WTC11 (cell line): Measurements from ENCODE around the gene ATP6V0B. TPM values are rescaled to one million over a fixed set of nuclear protein-coding genes. Genes with fewer than 3 reads are reported as not detected.
A peak's percentile ranks its signal among the peaks of the same experiment; 100 is the strongest.

Source experiments
- ATAC-seq: fragments of 200-7000 bp; cut with Tn5 transposase; 2 replicates; pipeline ENCODE4 v1.10.0; 2021; ENCODE audit warnings: mild to moderate bottlenecking, moderate library complexity
- CTCF ChIA-PET: fragments of 300-600 bp; sonication (Branson Sonifier 250); formaldehyde crosslinking; loops from one replicate; lab custom pipeline; 2021; ENCODE audit warnings: antibody characterized with exemption; lab: Charles Lee
- POLR2A ChIA-PET: fragments of 350-600 bp; sonication (Branson Sonifier 250); formaldehyde crosslinking; loops from one replicate; lab custom pipeline; 2021; ENCODE audit warnings: antibody characterized with exemption; lab: Charles Lee
- DNase-seq: peaks from one replicate; pipeline ENCODE4 v3.0.0; 2021; ENCODE audit warnings: low spot score
- H3K27ac Mint-ChIP-seq: 2 replicates; pipeline ENCODE4 v1.8.0; 2021; ENCODE audit warnings: mixed read lengths
- H3K27me3 Mint-ChIP-seq: 2 replicates; pipeline ENCODE4 v1.8.0; 2021; ENCODE audit warnings: low read depth, mild to moderate bottlenecking, moderate library complexity, mixed read lengths
- H3K36me3 Mint-ChIP-seq: 2 replicates; pipeline ENCODE4 v1.8.0; 2021; ENCODE audit warnings: mixed read lengths
- H3K4me1 Mint-ChIP-seq: 2 replicates; pipeline ENCODE4 v1.8.0; 2022; ENCODE audit warnings: mixed read lengths
- H3K4me3 Mint-ChIP-seq: 2 replicates; pipeline ENCODE4 v1.8.0; 2021; ENCODE audit warnings: mild to moderate bottlenecking, moderate library complexity, mixed read lengths
- H3K9me3 Mint-ChIP-seq: 2 replicates; pipeline ENCODE4 v1.8.0; 2021; ENCODE audit warnings: mixed read lengths
- CREM ChIP-seq: sonication (generic); formaldehyde crosslinking; IDR thresholded peaks from 2 replicates; pipeline ENCODE4 v1.8.1; 2022; ENCODE audit warnings: mild to moderate bottlenecking, missing genetic modification reagents, moderate library complexity
- NR2C2 ChIP-seq: sonication (generic); formaldehyde crosslinking; IDR thresholded peaks from 2 replicates; pipeline ENCODE4 v1.8.0; 2022; ENCODE audit warnings: mild to moderate bottlenecking, missing genetic modification reagents
- NR3C1 ChIP-seq: sonication (generic); formaldehyde crosslinking; conservative IDR thresholded peaks from 2 replicates; pipeline ENCODE4 v1.8.1; 2023; ENCODE audit warnings: low read depth, mild to moderate bottlenecking, missing genetic modification reagents
- RELA ChIP-seq: sonication (generic); formaldehyde crosslinking; IDR thresholded peaks from 2 replicates; pipeline ENCODE4 v1.8.1; 2022; ENCODE audit warnings: missing genetic modification reagents, mild to moderate bottlenecking, borderline replicate concordance
- SOX15 ChIP-seq: fragments of 250-450 bp; sonication (Bioruptor Pico); IDR thresholded peaks from 2 replicates; pipeline ENCODE4 v1.9.0; 2021; ENCODE audit warnings: mild to moderate bottlenecking
- SP1 ChIP-seq: sonication (generic); formaldehyde crosslinking; conservative IDR thresholded peaks from 2 replicates; pipeline ENCODE4 v1.8.1; 2022; ENCODE audit warnings: missing genetic modification reagents
- TEAD4 ChIP-seq: sonication (generic); formaldehyde crosslinking; IDR thresholded peaks from 2 replicates; pipeline ENCODE4 v1.8.0; 2022; ENCODE audit warnings: mild to moderate bottlenecking, missing genetic modification reagents
- ZNF416 ChIP-seq: fragments of 250-450 bp; sonication (Bioruptor Pico); IDR thresholded peaks from 2 replicates; pipeline ENCODE4 v1.9.0; 2021; ENCODE audit warnings: mild to moderate bottlenecking, inconsistent platforms
- ZNF423 ChIP-seq: fragments of 250-450 bp; sonication (Bioruptor Pico); IDR thresholded peaks from 2 replicates; pipeline ENCODE4 v2.1.2; 2022; ENCODE audit warnings: mild to moderate bottlenecking, moderate library complexity
- total RNA-seq: library from RNA; stranded (reverse); gene quantifications from 3 replicates; pipeline ENCODE4 v1.2.3, GENCODE V29; 2021
- TF ChIP-seq, protein P1 (sequence below): fragments of 250-450 bp; sonication (Bioruptor Pico); IDR thresholded peaks from 2 replicates; pipeline ENCODE4 v1.9.0; 2021; ENCODE audit warnings: mild to moderate bottlenecking
- TF ChIP-seq, protein P2 (sequence below): sonication (generic); formaldehyde crosslinking; IDR thresholded peaks from 2 replicates; pipeline ENCODE4 v1.8.0; 2023; ENCODE audit warnings: mild to moderate bottlenecking, missing genetic modification reagents
- TF ChIP-seq, protein P3 (sequence below): fragments of 250-450 bp; sonication (Bioruptor Pico); IDR thresholded peaks from 2 replicates; pipeline ENCODE4 v2.1.2; 2022; ENCODE audit warnings: mild to moderate bottlenecking, moderate library complexity
- TF ChIP-seq, protein P4 (sequence below): sonication (generic); formaldehyde crosslinking; IDR thresholded peaks from 2 replicates; pipeline ENCODE4 v1.8.1; 2022; ENCODE audit warnings: mild to moderate bottlenecking, missing genetic modification reagents, moderate library complexity, borderline replicate concordance
- TF ChIP-seq, protein P5 (sequence below): fragments of 200-600 bp; IDR thresholded peaks from 2 replicates; pipeline ENCODE4 v1.8.0; 2022; ENCODE audit warnings: antibody characterized with exemption
- TF ChIP-seq, protein P6 (sequence below): sonication (generic); formaldehyde crosslinking; IDR thresholded peaks from 2 replicates; pipeline ENCODE4 v1.8.1; 2023; ENCODE audit warnings: mild to moderate bottlenecking, missing genetic modification reagents, moderate library complexity
- TF ChIP-seq, protein P7 (sequence below): sonication (generic); formaldehyde crosslinking; IDR thresholded peaks from 2 replicates; pipeline ENCODE4 v1.8.1; 2023; ENCODE audit warnings: mild to moderate bottlenecking, moderate library complexity, missing genetic modification reagents
- TF ChIP-seq, protein P8 (sequence below): sonication (generic); formaldehyde crosslinking; IDR thresholded peaks from 2 replicates; pipeline ENCODE4 v1.8.1; 2023; ENCODE audit warnings: mild to moderate bottlenecking, missing genetic modification reagents
- TF ChIP-seq, protein P9 (sequence below): sonication (generic); formaldehyde crosslinking; IDR thresholded peaks from 2 replicates; pipeline ENCODE4 v1.8.1; 2022; ENCODE audit warnings: mild to moderate bottlenecking, moderate library complexity, missing genetic modification reagents

Gene ATP6V0B
- total RNA-seq, 1 experiment from 2014 or later, result 110 TPM

DNA sequence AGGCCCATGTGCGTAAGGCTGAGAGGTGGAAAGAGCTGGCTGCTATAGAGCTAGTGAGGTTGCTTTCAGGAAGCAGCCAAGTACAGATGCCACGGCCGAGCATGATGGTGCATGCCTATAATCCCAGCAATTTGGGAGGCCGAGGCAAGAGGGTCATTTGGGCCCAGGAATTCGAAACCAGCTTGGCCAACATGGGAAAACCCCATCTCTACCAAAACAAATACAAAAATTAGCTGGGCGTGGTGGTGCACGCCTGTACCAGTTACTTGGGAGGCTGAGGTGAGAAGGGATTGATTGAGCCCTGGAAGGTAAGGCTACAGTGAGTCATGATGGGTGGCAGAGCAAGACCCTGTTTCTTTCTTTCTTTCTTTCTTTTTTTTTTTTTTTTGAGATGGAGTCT lies 19.3 kb downstream of the ATP6V0B start:
- DNase-seq, result no peak
- H3K27me3 Mint-ChIP-seq, result peaks cover 14% of the 10 kb centered on the region
- peaks cover 25% of the 10 kb centered on the region for H3K4me1 Mint-ChIP-seq
- H3K9me3 Mint-ChIP-seq, result no peaks in the 10 kb centered on the region
- H3K4me3 Mint-ChIP-seq, result no peak overlapping the region
- no peaks in the 10 kb centered on the region for H3K36me3 Mint-ChIP-seq
- TF ChIP-seq, protein P1, sequence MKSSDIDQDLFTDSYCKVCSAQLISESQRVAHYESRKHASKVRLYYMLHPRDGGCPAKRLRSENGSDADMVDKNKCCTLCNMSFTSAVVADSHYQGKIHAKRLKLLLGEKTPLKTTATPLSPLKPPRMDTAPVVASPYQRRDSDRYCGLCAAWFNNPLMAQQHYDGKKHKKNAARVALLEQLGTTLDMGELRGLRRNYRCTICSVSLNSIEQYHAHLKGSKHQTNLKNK (CRISPR knock-in tag), result no peak
- TF ChIP-seq SOX15 (CRISPR knock-in tag) (no peak), NR2C2 (no peak), ZNF416 (CRISPR knock-in tag) (no peak), RELA (no peak), SP1 (no peak), CREM (CRISPR knock-in tag) (no peak)
- TF ChIP-seq, protein P2, sequence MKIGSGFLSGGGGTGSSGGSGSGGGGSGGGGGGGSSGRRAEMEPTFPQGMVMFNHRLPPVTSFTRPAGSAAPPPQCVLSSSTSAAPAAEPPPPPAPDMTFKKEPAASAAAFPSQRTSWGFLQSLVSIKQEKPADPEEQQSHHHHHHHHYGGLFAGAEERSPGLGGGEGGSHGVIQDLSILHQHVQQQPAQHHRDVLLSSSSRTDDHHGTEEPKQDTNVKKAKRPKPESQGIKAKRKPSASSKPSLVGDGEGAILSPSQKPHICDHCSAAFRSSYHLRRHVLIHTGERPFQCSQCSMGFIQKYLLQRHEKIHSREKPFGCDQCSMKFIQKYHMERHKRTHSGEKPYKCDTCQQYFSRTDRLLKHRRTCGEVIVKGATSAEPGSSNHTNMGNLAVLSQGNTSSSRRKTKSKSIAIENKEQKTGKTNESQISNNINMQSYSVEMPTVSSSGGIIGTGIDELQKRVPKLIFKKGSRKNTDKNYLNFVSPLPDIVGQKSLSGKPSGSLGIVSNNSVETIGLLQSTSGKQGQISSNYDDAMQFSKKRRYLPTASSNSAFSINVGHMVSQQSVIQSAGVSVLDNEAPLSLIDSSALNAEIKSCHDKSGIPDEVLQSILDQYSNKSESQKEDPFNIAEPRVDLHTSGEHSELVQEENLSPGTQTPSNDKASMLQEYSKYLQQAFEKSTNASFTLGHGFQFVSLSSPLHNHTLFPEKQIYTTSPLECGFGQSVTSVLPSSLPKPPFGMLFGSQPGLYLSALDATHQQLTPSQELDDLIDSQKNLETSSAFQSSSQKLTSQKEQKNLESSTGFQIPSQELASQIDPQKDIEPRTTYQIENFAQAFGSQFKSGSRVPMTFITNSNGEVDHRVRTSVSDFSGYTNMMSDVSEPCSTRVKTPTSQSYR (CRISPR knock-in tag), result no peak
- TF ChIP-seq, protein P3, sequence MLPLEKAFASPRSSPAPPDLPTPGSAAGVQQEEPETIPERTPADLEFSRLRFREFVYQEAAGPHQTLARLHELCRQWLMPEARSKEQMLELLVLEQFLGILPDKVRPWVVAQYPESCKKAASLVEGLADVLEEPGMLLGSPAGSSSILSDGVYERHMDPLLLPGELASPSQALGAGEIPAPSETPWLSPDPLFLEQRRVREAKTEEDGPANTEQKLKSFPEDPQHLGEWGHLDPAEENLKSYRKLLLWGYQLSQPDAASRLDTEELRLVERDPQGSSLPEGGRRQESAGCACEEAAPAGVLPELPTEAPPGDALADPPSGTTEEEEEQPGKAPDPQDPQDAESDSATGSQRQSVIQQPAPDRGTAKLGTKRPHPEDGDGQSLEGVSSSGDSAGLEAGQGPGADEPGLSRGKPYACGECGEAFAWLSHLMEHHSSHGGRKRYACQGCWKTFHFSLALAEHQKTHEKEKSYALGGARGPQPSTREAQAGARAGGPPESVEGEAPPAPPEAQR (CRISPR knock-in tag), result no peak
- TF ChIP-seq, protein P4, sequence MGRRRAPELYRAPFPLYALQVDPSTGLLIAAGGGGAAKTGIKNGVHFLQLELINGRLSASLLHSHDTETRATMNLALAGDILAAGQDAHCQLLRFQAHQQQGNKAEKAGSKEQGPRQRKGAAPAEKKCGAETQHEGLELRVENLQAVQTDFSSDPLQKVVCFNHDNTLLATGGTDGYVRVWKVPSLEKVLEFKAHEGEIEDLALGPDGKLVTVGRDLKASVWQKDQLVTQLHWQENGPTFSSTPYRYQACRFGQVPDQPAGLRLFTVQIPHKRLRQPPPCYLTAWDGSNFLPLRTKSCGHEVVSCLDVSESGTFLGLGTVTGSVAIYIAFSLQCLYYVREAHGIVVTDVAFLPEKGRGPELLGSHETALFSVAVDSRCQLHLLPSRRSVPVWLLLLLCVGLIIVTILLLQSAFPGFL (CRISPR knock-in tag), result no peak
- TF ChIP-seq, protein P5, sequence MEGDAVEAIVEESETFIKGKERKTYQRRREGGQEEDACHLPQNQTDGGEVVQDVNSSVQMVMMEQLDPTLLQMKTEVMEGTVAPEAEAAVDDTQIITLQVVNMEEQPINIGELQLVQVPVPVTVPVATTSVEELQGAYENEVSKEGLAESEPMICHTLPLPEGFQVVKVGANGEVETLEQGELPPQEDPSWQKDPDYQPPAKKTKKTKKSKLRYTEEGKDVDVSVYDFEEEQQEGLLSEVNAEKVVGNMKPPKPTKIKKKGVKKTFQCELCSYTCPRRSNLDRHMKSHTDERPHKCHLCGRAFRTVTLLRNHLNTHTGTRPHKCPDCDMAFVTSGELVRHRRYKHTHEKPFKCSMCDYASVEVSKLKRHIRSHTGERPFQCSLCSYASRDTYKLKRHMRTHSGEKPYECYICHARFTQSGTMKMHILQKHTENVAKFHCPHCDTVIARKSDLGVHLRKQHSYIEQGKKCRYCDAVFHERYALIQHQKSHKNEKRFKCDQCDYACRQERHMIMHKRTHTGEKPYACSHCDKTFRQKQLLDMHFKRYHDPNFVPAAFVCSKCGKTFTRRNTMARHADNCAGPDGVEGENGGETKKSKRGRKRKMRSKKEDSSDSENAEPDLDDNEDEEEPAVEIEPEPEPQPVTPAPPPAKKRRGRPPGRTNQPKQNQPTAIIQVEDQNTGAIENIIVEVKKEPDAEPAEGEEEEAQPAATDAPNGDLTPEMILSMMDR, result no peak
- TF ChIP-seq, protein P6, sequence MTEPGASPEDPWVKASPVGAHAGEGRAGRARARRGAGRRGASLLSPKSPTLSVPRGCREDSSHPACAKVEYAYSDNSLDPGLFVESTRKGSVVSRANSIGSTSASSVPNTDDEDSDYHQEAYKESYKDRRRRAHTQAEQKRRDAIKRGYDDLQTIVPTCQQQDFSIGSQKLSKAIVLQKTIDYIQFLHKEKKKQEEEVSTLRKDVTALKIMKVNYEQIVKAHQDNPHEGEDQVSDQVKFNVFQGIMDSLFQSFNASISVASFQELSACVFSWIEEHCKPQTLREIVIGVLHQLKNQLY (CRISPR knock-in tag), result no peak
- ChIA-PET POLR2A (interaction anchor here (0.6 to 3.0 kb wide), 2 partner anchors 20 to 42 kb away, joined by 4 to 13 read pairs; partner anchors contain the start of gene ATP6V0B), CTCF (interaction anchor here (1.0 to 9.8 kb wide), 8 partner anchors 11 to 228 kb away, joined by 3 to 87 read pairs (median 10); no protein-coding TSS in a partner anchor)
- no peak overlapping the region for H3K27ac Mint-ChIP-seq
- no peak for ATAC-seq

DNA sequence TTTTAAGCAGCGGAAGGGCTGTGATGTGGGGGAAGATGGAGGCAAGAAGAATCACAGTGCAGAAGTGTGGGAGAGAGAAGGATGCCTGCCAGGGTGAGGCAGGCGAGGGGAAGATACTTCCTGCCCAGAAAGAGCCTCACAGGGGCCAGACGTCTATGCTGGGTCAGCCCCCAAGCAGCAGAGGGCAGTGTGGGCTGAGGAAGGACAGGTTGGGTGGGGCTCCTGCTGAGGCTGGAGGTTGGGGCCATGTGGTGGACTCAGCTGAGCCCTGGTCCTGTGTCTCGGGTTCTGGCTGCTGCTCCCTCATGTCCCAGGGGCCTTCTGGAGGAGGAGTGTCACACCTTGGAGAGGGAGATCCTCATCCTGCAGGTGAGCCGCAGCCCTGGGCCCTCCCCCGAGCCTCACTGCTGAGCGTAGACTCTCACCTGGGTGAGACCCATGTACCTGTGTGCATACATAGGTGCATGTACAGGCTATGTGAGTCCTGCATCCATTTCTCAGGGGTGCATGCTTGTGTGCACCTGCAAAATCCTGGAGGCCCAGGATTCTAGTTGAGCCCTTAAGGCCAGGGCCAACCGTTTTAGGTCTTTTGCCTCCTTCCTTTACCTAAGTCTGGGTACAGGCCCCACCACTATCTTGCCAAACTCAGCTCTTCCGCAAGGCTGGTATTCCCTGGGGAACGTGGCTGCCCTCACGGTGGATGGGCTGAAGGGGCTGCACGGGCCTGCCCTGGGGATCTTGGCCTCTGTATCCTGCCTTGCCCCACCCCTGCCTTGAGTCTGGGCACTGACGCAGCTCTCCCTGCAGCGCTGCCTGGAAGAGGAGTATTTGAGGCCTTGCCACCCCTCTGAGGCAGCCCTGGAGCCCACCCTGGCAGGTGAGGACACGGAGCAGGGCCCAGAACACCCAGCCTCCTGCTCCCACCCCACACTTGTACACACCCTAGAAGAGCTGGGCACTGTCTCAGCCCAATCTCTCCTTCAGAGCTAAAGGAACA lies 20.3 kb downstream of the ATP6V0B start:
- peak; percentile 74 for DNase-seq
- H3K4me1 Mint-ChIP-seq, result peaks cover 25% of the 10 kb centered on the region
- H3K36me3 Mint-ChIP-seq, result no peaks in the 10 kb centered on the region
- no peak overlapping the region for H3K27ac Mint-ChIP-seq
- POLR2A ChIA-PET, result interaction anchor here (0.6 to 1.2 kb wide), 2 partner anchors 36 to 41 kb away, joined by 3 to 4 read pairs; partner anchors contain the start of gene SLC6A9
- H3K9me3 Mint-ChIP-seq, result no peaks in the 10 kb centered on the region
- H3K27me3 Mint-ChIP-seq, result peaks cover 14% of the 10 kb centered on the region
- CTCF ChIA-PET, result interaction anchor here (0.7 to 9.8 kb wide), 13 partner anchors 9 to 229 kb away, joined by 3 to 87 read pairs (median 5); partner anchors contain the start of gene ATP6V0B
- ATAC-seq, result peak; percentile 66
- H3K4me3 Mint-ChIP-seq, result no peak overlapping the region
- TF ChIP-seq, protein P7, sequence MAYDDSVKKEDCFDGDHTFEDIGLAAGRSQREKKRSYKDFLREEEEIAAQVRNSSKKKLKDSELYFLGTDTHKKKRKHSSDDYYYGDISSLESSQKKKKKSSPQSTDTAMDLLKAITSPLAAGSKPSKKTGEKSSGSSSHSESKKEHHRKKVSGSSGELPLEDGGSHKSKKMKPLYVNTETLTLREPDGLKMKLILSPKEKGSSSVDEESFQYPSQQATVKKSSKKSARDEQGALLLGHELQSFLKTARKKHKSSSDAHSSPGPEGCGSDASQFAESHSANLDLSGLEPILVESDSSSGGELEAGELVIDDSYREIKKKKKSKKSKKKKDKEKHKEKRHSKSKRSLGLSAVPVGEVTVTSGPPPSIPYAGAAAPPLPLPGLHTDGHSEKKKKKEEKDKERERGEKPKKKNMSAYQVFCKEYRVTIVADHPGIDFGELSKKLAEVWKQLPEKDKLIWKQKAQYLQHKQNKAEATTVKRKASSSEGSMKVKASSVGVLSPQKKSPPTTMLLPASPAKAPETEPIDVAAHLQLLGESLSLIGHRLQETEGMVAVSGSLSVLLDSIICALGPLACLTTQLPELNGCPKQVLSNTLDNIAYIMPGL, result no peak
- no peak for TF ChIP-seq SP1
- TF ChIP-seq, protein P8, sequence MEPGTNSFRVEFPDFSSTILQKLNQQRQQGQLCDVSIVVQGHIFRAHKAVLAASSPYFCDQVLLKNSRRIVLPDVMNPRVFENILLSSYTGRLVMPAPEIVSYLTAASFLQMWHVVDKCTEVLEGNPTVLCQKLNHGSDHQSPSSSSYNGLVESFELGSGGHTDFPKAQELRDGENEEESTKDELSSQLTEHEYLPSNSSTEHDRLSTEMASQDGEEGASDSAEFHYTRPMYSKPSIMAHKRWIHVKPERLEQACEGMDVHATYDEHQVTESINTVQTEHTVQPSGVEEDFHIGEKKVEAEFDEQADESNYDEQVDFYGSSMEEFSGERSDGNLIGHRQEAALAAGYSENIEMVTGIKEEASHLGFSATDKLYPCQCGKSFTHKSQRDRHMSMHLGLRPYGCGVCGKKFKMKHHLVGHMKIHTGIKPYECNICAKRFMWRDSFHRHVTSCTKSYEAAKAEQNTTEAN (CRISPR knock-in tag), result no peak
- no peak for TF ChIP-seq RELA
- no peak for TF ChIP-seq TEAD4 (CRISPR knock-in tag)
- no peak for TF ChIP-seq NR3C1 (CRISPR knock-in tag)
- TF ChIP-seq, protein P9, sequence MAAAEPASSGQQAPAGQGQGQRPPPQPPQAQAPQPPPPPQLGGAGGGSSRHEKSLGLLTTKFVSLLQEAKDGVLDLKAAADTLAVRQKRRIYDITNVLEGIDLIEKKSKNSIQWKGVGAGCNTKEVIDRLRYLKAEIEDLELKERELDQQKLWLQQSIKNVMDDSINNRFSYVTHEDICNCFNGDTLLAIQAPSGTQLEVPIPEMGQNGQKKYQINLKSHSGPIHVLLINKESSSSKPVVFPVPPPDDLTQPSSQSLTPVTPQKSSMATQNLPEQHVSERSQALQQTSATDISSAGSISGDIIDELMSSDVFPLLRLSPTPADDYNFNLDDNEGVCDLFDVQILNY (CRISPR knock-in tag), result no peak
- TF ChIP-seq ZNF423 (CRISPR knock-in tag), result no peak
